Astrocyte (in vitro differentiated cells and primary cell): ENCODE measurements around the gene OSGEP. TPM values are rescaled to one million over a fixed set of nuclear protein-coding genes. Genes with fewer than 3 reads are reported as not detected.

Experiments
- DNase-seq: peaks from one replicate; pipeline ENCODE4 v3.0.0-alpha.2; 2010; ENCODE audit warnings: low read depth
- FAIRE-seq: peaks from 2 replicates; lab custom pipeline; 2011; peaks lifted over from hg19 to GRCh38; lab: Jason Lieb, UNC
- H2AFZ ChIP-seq: 2 replicates; pipeline ENCODE4 v1.6.0; 2012; ENCODE audit warnings: low read depth, low read length, inconsistent platforms
- H3K27ac ChIP-seq: 2 replicates; pipeline ENCODE4 v1.5.1; 2011; ENCODE audit warnings: low read depth, low read length, inconsistent platforms
- H3K27me3 ChIP-seq: 2 replicates; pipeline ENCODE4 v1.6.0; 2011; ENCODE audit warnings: low read length, inconsistent platforms; ENCODE audit not compliant: insufficient read depth
- H3K36me3 ChIP-seq: 2 replicates; pipeline ENCODE4 v1.5.1; 2011; ENCODE audit warnings: low read length, inconsistent platforms; ENCODE audit not compliant: insufficient read depth
- H3K4me1 ChIP-seq: 2 replicates; pipeline ENCODE4 v1.5.1; 2011; ENCODE audit warnings: low read length, inconsistent platforms; ENCODE audit not compliant: insufficient read depth
- H3K4me2 ChIP-seq: 2 replicates; pipeline ENCODE4 v1.6.0; 2012; ENCODE audit warnings: low read length, inconsistent platforms
- H3K4me3 ChIP-seq: 2 replicates; pipeline ENCODE4 v1.5.1; 2011; ENCODE audit warnings: low read depth, mild to moderate bottlenecking, low read length, inconsistent platforms; ENCODE audit not compliant: insufficient read depth
- H3K79me2 ChIP-seq: 2 replicates; pipeline ENCODE4 v1.6.0; 2012; ENCODE audit warnings: mild to moderate bottlenecking, low read length, inconsistent platforms; ENCODE audit not compliant: insufficient read depth
- H3K9ac ChIP-seq: 2 replicates; pipeline ENCODE4 v1.6.0; 2012; ENCODE audit warnings: mild to moderate bottlenecking, low read length, inconsistent platforms
- H3K9me3 ChIP-seq: 2 replicates; pipeline ENCODE4 v1.5.1; 2012; ENCODE audit warnings: low read depth, mild to moderate bottlenecking, low read length, inconsistent platforms; ENCODE audit not compliant: insufficient read depth
- H4K20me1 ChIP-seq: 2 replicates; pipeline ENCODE4 v1.6.0; 2012; ENCODE audit warnings: low read length, inconsistent platforms; ENCODE audit not compliant: insufficient read depth
- H3K27ac Mint-ChIP-seq: one replicate; pipeline ENCODE4 v1.8.0; 2021; ENCODE audit warnings: mild to moderate bottlenecking, mixed read lengths; ENCODE audit not compliant: unreplicated experiment
- H3K27me3 Mint-ChIP-seq: one replicate; pipeline ENCODE4 v1.8.0; 2021; ENCODE audit warnings: low read depth, mixed read lengths; ENCODE audit not compliant: unreplicated experiment
- H3K36me3 Mint-ChIP-seq: one replicate; pipeline ENCODE4 v1.8.0; 2021; ENCODE audit warnings: low read depth, mixed read lengths; ENCODE audit not compliant: unreplicated experiment
- H3K4me1 Mint-ChIP-seq: one replicate; pipeline ENCODE4 v1.8.0; 2021; ENCODE audit warnings: low read depth, mixed read lengths; ENCODE audit not compliant: unreplicated experiment
- H3K4me3 Mint-ChIP-seq: one replicate; pipeline ENCODE4 v1.8.0; 2021; ENCODE audit warnings: mild to moderate bottlenecking, moderate library complexity, mixed read lengths; ENCODE audit not compliant: unreplicated experiment
- H3K9me3 Mint-ChIP-seq: one replicate; pipeline ENCODE4 v1.8.0; 2021; ENCODE audit warnings: mild to moderate bottlenecking, mixed read lengths; ENCODE audit not compliant: unreplicated experiment
- CTCF ChIP-seq: IDR thresholded peaks from 2 replicates; pipeline ENCODE4 v1.5.1; 2011; ENCODE audit warnings: low read depth, mild to moderate bottlenecking, inconsistent platforms, low read length, moderate library complexity; ENCODE audit not compliant: insufficient read depth
- EZH2 ChIP-seq: IDR thresholded peaks from 2 replicates; pipeline ENCODE4 v1.6.1; 2012; ENCODE audit warnings: mild to moderate bottlenecking, low read length, inconsistent platforms; ENCODE audit not compliant: insufficient read depth
- total RNA-seq: library from RNA; stranded (reverse); gene quantifications from 2 replicates; pipeline ENCODE4 v1.2.1, GENCODE V29; 2021

The OSGEP gene
- total RNA-seq, 1 donor from 2014 or later = 23.0 TPM

- no peak overlapping the region for H3K4me2 ChIP-seq
- no peaks in the 10 kb centered on the region for H3K27me3 Mint-ChIP-seq
- no peak overlapping the region for H3K27ac Mint-ChIP-seq
- no peak for DNase-seq
- no peak overlapping the region for H2AFZ ChIP-seq
- H3K36me3 Mint-ChIP-seq = no peaks in the 10 kb centered on the region
- no peak overlapping the region for H3K4me3 ChIP-seq
- FAIRE-seq = no peak
- H3K4me1 ChIP-seq = peaks cover 3% of the 10 kb centered on the region
- H3K9me3 Mint-ChIP-seq = no peaks in the 10 kb centered on the region
- H3K4me1 Mint-ChIP-seq = peaks cover 3% of the 10 kb centered on the region
- peaks cover 2% of the 10 kb centered on the region for H4K20me1 ChIP-seq
- no peak overlapping the region for H3K27ac ChIP-seq
- TF ChIP-seq EZH2 = no peak
- TF ChIP-seq CTCF = no peak
- no peaks in the 10 kb centered on the region for H3K79me2 ChIP-seq
- H3K36me3 ChIP-seq = peaks cover 1% of the 10 kb centered on the region
- H3K9me3 ChIP-seq = no peaks in the 10 kb centered on the region
- H3K9ac ChIP-seq = no peak overlapping the region
- H3K27me3 ChIP-seq = peaks cover 6% of the 10 kb centered on the region
- H3K4me3 Mint-ChIP-seq = no peak overlapping the region
Measured at GRCh38 chr14:20482382-20482781, 27.8 kb upstream of the OSGEP start.

DNA sequence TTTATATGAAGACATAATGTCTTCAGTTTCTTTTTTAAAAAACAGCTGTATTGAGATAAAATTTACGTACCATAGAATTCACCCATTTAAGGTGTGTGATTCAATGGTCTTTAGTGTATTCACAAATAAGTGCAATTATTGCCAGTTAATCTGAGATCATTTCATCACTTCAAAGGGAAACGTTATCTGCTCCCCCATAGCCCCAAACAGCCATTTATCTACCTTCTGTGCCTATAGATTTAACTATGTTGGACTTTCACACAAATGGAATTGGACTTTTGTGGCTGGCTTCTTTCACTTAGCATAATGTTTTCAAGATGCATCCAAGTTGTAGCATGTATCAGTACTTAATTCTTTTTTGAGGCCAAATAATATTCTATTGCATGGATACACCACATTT is 24.3 kb upstream of the OSGEP start:
- Mint-ChIP-seq H3K9me3 (no peaks in the 10 kb centered on the region), H3K4me3 (no peak overlapping the region), H3K36me3 (peaks cover 16% of the 10 kb centered on the region), H3K4me1 (peaks cover 6% of the 10 kb centered on the region), H3K27me3 (no peaks in the 10 kb centered on the region), H3K27ac (no peak overlapping the region)
- peaks cover 26% of the 10 kb centered on the region for H3K36me3 ChIP-seq
- no peak overlapping the region for H3K27ac ChIP-seq
- no peak for FAIRE-seq
- DNase-seq = no peak
- peaks cover 10% of the 10 kb centered on the region for H3K4me1 ChIP-seq
- no peak overlapping the region for H3K9ac ChIP-seq
- H4K20me1 ChIP-seq = peaks cover 10% of the 10 kb centered on the region
- H3K4me3 ChIP-seq = no peak overlapping the region
- H3K9me3 ChIP-seq = no peaks in the 10 kb centered on the region
- H2AFZ ChIP-seq = no peak overlapping the region
- H3K27me3 ChIP-seq = peaks cover 6% of the 10 kb centered on the region
- no peak for TF ChIP-seq CTCF
- TF ChIP-seq EZH2 = no peak
- H3K79me2 ChIP-seq = no peaks in the 10 kb centered on the region
- H3K4me2 ChIP-seq = no peak overlapping the region

- peaks cover 2% of the 10 kb centered on the region for H3K79me2 ChIP-seq
- Mint-ChIP-seq H3K4me1 (peaks cover 6% of the 10 kb centered on the region), H3K36me3 (peaks cover 18% of the 10 kb centered on the region), H3K27ac (peak overlapping the region; percentile 59), H3K4me3 (peak overlapping the region; percentile 12), H3K27me3 (no peaks in the 10 kb centered on the region), H3K9me3 (no peaks in the 10 kb centered on the region)
- H3K4me1 ChIP-seq = peaks cover 10% of the 10 kb centered on the region
- no peak for TF ChIP-seq EZH2
- no peak for TF ChIP-seq CTCF
- FAIRE-seq (no peak), DNase-seq (peak; percentile 69)
- peaks cover 31% of the 10 kb centered on the region for H3K36me3 ChIP-seq
- peaks cover 10% of the 10 kb centered on the region for H4K20me1 ChIP-seq
- no peak overlapping the region for H3K27ac ChIP-seq
- no peak overlapping the region for H2AFZ ChIP-seq
- peak overlapping the region; percentile 57 for H3K4me2 ChIP-seq
- no peaks in the 10 kb centered on the region for H3K9me3 ChIP-seq
- no peak overlapping the region for H3K4me3 ChIP-seq
- no peak overlapping the region for H3K9ac ChIP-seq
- no peaks in the 10 kb centered on the region for H3K27me3 ChIP-seq
Measured at GRCh38 chr14:20477211-20477876, 22.7 kb upstream of the OSGEP start.
